H1 (cell line): Measurements from ENCODE around the gene PI4KA. TPM values are rescaled to one million over a fixed set of nuclear protein-coding genes. Genes with fewer than 3 reads are reported as not detected.

ENCODE experiments used
- BRCA1 ChIP-seq: IDR thresholded peaks from 2 replicates; pipeline ENCODE4 v1.6.1; 2012; ENCODE audit warnings: low read depth, low read length, improper control_type of control experiment
- CHD1 ChIP-seq: IDR thresholded peaks from 2 replicates; pipeline ENCODE4 v1.6.1; 2012; ENCODE audit warnings: low read depth, low read length, improper control_type of control experiment
- CREB1 ChIP-seq: IDR thresholded peaks from 2 replicates; pipeline ENCODE4 v1.6.1; 2012; ENCODE audit warnings: inconsistent platforms
- HDAC2 ChIP-seq, 2 experiments: fragments of 300-600 bp in 1 of 2; sonication (generic) in 1 of 2; IDR thresholded peaks; 2 replicates each; pipeline ENCODE4 v1.6.1; 2011 to 2012; ENCODE audit warnings: low read depth in 2 of 2, low read length in 2 of 2, mild to moderate bottlenecking in 2 of 2, moderate library complexity in 2 of 2, borderline replicate concordance in 1 of 2, inconsistent platforms in 1 of 2
- JUND ChIP-seq: IDR thresholded peaks from 2 replicates; pipeline ENCODE4 v1.6.1; 2011; ENCODE audit warnings: mild to moderate bottlenecking, improper control_type of control experiment, low read length
- polyA plus RNA-seq, 7 experiments: library from polyadenylated mRNA; depleted of rRNA in 3 of 7; stranded (reverse) in 5 of 7; unstranded in 2 of 7; fragments of >200 nt in 5 of 7; fragments of 200-250 nt in 2 of 7; gene quantifications; 1 replicate in 5 of 7; 2 replicates in 1 of 7; 4 replicates in 1 of 7; pipeline versions ENCODE4 v1.2.1 to v1.2.3, GENCODE V29; 2011 to 2013; ENCODE audit warnings: missing spikeins in 2 of 7, mixed read lengths in 2 of 7
- total RNA-seq: library from RNA; stranded (reverse); fragmentation: NEBNext Ultra II Directional; extraction: Animal tissue kit (Norgen Biotek cat#: 25700); gene quantifications from 2 replicates; pipeline ENCODE4 v1.2.1, GENCODE V29; 2021

The PI4KA gene
- total and polyA plus RNA-seq, 2 of the 8 experiments (the other 6 are each of a cell fraction or from before 2014, with no cell fraction given), result 22.5 to 37.7 TPM

DNA sequence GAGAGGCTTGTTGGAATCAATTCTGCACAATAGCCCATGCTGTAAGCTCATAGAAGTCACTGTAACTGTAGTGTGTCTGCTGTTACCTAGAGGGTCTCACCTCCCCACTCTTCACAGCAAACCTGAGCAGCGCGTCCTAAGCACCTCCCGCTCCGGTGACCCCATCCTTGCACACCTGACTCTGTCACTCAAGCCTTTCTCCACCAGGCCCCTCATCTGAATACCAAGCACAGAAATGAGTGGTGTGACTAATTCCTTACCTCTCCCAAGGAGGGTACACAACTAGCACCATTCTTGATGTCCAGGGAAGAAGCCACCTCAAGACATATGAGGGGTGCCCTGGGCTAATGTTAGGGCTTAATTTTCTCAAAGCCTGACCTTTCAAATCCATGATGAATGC is 71.4 kb downstream of the PI4KA start (continued):
- TF ChIP-seq CHD1, result no peak
- TF ChIP-seq CREB1, result no peak
- no peak for TF ChIP-seq JUND
- TF ChIP-seq BRCA1, result no peak
- no peak for TF ChIP-seq HDAC2 (IDR thresholded peaks at IDR 0.05; ENCODE audit: borderline replicate concordance in 1 of 2, low read depth in 2 of 2, low read length in 2 of 2)
- TF ChIP-seq, all 59 proteins: peak for 0
